CD4-positive, alpha-beta memory T cell (primary cell): ENCODE data around the gene C5orf15. TPM values are rescaled to one million over a fixed set of nuclear protein-coding genes. Genes with fewer than 3 reads are reported as not detected.

Experiments used
- CTCF ChIA-PET: fragments of 350-600 bp; sonication (Branson Sonifier 250); formaldehyde crosslinking; loops from one replicate; lab custom pipeline; 2021; ENCODE audit warnings: inconsistent platforms; ENCODE audit not compliant: partially characterized antibody; lab: Charles Lee
- POLR2A ChIA-PET: fragments of 350-600 bp; sonication (Branson Sonifier 250); formaldehyde crosslinking; loops from one replicate; lab custom pipeline; 2021; ENCODE audit not compliant: partially characterized antibody; lab: Charles Lee
- DNase-seq, 5 donors: peaks; one replicate each; pipeline versions ENCODE4 v3.0.0 to v3.0.0-alpha.2; 2020 to 2022; ENCODE audit warnings: mixed read lengths in 1 of 5
- H3K27ac ChIP-seq: one replicate; pipeline ENCODE4 v1.7.0; 2013; ENCODE audit warnings: low read depth, low read length
- H3K27me3 ChIP-seq: 2 replicates; pipeline ENCODE4 v1.7.0; 2013; ENCODE audit warnings: mild to moderate bottlenecking, low read length, moderate library complexity; ENCODE audit not compliant: insufficient read depth
- H3K36me3 ChIP-seq: 2 replicates; pipeline ENCODE4 v1.7.0; 2013; ENCODE audit warnings: mild to moderate bottlenecking, low read length, moderate library complexity; ENCODE audit not compliant: insufficient read depth
- H3K4me1 ChIP-seq: 2 replicates; pipeline ENCODE4 v1.7.0; 2013; ENCODE audit warnings: mild to moderate bottlenecking, low read length, moderate library complexity; ENCODE audit not compliant: insufficient read depth
- H3K4me3 ChIP-seq, 2 donors: one replicate each; pipeline ENCODE4 v1.7.0; 2013; ENCODE audit warnings: low read length in 2 of 2, mild to moderate bottlenecking in 1 of 2
- H3K9me3 ChIP-seq, 2 donors: one replicate each; pipeline ENCODE4 v1.7.0; 2013; ENCODE audit warnings: low read length in 2 of 2, control low read depth in 1 of 2; ENCODE audit not compliant: control insufficient read depth in 1 of 2
- H3K27ac Mint-ChIP-seq, 7 donors: one replicate each; pipeline ENCODE4 v1.8.0; 2020 to 2021; ENCODE audit warnings: mixed read lengths in 7 of 7, mild to moderate bottlenecking in 6 of 7, inconsistent platforms in 3 of 7, moderate library complexity in 3 of 7
- H3K27me3 Mint-ChIP-seq, 2 donors: one replicate each; pipeline ENCODE4 v1.8.0; 2020 to 2021; ENCODE audit warnings: mixed read lengths in 2 of 2
- H3K36me3 Mint-ChIP-seq, 2 donors: one replicate each; pipeline ENCODE4 v1.8.0; 2020 to 2021; ENCODE audit warnings: mixed read lengths in 2 of 2, inconsistent platforms in 1 of 2, mild to moderate bottlenecking in 1 of 2
- H3K4me1 Mint-ChIP-seq, 4 donors: one replicate each; pipeline ENCODE4 v1.8.0; 2020 to 2021; ENCODE audit warnings: mixed read lengths in 4 of 4, mild to moderate bottlenecking in 1 of 4
- H3K4me3 Mint-ChIP-seq, 8 donors: one replicate each; pipeline ENCODE4 v1.8.0; 2020 to 2021; ENCODE audit warnings: mixed read lengths in 8 of 8, mild to moderate bottlenecking in 7 of 8, moderate library complexity in 6 of 8, inconsistent platforms in 3 of 8
- H3K9me3 Mint-ChIP-seq, 8 donors: one replicate each; pipeline ENCODE4 v1.8.0; 2020 to 2021; ENCODE audit warnings: mixed read lengths in 8 of 8, mild to moderate bottlenecking in 5 of 8, inconsistent platforms in 3 of 8, moderate library complexity in 1 of 8
- intact Hi-C: fragments of 100-400 bp; cut with micrococcal nuclease; formaldehyde crosslinking; loops from one replicate; pipeline ENCODE4 v1.15.1; 2023
- polyA plus RNA-seq, 2 donors: library from polyadenylated mRNA; unstranded; fragments of 300-500 nt; fragmentation: Illumina TruSeq; gene quantifications; one replicate each; pipeline ENCODE4 v1.2.3, GENCODE V29; 2021
- total RNA-seq, 2 experiments: library from RNA; stranded (reverse); gene quantifications; one replicate each; pipeline ENCODE4 v1.2.3, GENCODE V29; 2021

C5orf15 gene
- total and polyA plus RNA-seq, 4 experiments from 2014 or later = 13.3 to 28.8 (median 22.2) TPM

DNA sequence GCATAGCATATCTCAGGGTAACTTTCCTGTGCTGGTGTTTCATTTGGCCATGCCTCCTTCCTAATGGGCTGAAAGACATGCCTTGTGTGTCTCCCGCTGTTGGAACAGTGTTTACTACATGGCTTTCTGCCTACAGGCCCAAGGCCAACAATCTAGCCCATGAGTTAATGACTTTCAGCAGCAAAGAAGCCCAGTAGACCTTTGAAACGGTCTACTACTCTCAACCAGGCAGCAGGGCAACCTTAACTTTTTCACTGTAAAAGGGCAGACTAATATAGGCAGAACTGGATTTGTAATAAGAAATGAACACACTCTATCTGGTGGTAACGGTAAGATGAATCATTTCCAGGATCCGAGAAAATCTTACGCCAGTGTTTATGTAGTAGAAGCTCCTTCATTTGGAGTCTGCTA, 21.0 kb downstream of the C5orf15 start:
- ChIA-PET CTCF (interaction anchor here (0.8 to 1.2 kb wide), 2 partner anchors 16 to 523 kb away, joined by 3 read pairs; no protein-coding TSS in a partner anchor), POLR2A (no interaction called here)
- intact Hi-C loops = no loop called here
- Mint-ChIP-seq H3K4me3 (no peak overlapping the region), H3K27ac (peak overlapping the region in 1 of 7 donors; percentile 8), H3K27me3 (peaks cover 0 to 3% of the 10 kb centered on the region in 2 donors), H3K36me3 (no peaks in the 10 kb centered on the region), H3K4me1 (no peaks in the 10 kb centered on the region), H3K9me3 (peaks cover 0 to 2% (median 0%) of the 10 kb centered on the region in 8 donors)
- H3K9me3 ChIP-seq = no peaks in the 10 kb centered on the region
- H3K36me3 ChIP-seq = no peaks in the 10 kb centered on the region
- no peak overlapping the region for H3K4me3 ChIP-seq
- H3K27ac ChIP-seq = no peak overlapping the region
- no peaks in the 10 kb centered on the region for H3K4me1 ChIP-seq
- H3K27me3 ChIP-seq = no peaks in the 10 kb centered on the region
- no peak for DNase-seq

DNA sequence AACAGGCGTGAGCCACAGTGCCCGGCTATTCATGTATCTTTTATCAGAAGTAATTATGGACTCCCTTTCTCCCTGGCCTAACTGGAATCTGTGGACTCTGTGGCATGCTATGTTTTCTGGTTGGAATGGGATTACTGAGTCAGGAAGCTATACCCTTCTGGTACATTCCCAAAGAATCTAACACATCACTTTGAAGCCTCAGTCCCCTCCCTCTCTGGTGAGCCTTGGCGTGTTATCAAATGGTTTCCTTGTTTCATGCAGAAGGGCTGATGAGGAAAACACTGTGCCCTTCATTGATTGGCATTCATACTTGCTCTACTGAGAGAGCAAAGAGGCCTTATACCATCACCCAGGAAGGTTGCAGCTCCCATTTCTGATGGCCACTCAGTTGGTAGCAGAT, 22.9 kb downstream of the C5orf15 start:
- Mint-ChIP-seq H3K27me3 (peaks cover 2 to 3% of the 10 kb centered on the region in 2 donors), H3K4me1 (no peaks in the 10 kb centered on the region), H3K27ac (no peak overlapping the region), H3K4me3 (no peak overlapping the region), H3K9me3 (peaks cover 0 to 2% (median 0%) of the 10 kb centered on the region in 8 donors), H3K36me3 (no peaks in the 10 kb centered on the region)
- H3K27me3 ChIP-seq = no peaks in the 10 kb centered on the region
- POLR2A ChIA-PET = no interaction called here
- CTCF ChIA-PET = interaction anchor here (0.8 kb wide), 1 partner anchor 320 kb away, joined by 3 read pairs; no protein-coding TSS in a partner anchor
- no peaks in the 10 kb centered on the region for H3K9me3 ChIP-seq
- no peaks in the 10 kb centered on the region for H3K36me3 ChIP-seq
- no peaks in the 10 kb centered on the region for H3K4me1 ChIP-seq
- no peak for DNase-seq
- intact Hi-C loops = loop anchor here (2.0 kb wide), 1 partner anchor 523 kb away; no protein-coding TSS in a partner anchor
- H3K4me3 ChIP-seq = no peak overlapping the region
- no peak overlapping the region for H3K27ac ChIP-seq

- Mint-ChIP-seq H3K36me3 (no peaks in the 10 kb centered on the region), H3K4me1 (no peaks in the 10 kb centered on the region), H3K9me3 (peaks cover 0 to 2% (median 0%) of the 10 kb centered on the region in 8 donors), H3K4me3 (no peak overlapping the region), H3K27ac (no peak overlapping the region), H3K27me3 (peaks cover 2 to 3% of the 10 kb centered on the region in 2 donors)
- CTCF ChIA-PET = no interaction called here
- no peak overlapping the region for H3K27ac ChIP-seq
- H3K4me1 ChIP-seq = no peaks in the 10 kb centered on the region
- no peaks in the 10 kb centered on the region for H3K36me3 ChIP-seq
- H3K4me3 ChIP-seq = no peak overlapping the region
- no peaks in the 10 kb centered on the region for H3K9me3 ChIP-seq
- peak in 3 of 5 donors; percentile 14 to 19 (median 18) for DNase-seq
- intact Hi-C loops = loop anchor here (2.0 kb wide), 1 partner anchor 522 kb away; no protein-coding TSS in a partner anchor
- no peaks in the 10 kb centered on the region for H3K27me3 ChIP-seq
- POLR2A ChIA-PET = no interaction called here
Observed at GRCh38 chr5:133944263-133945185, 23.9 kb downstream of the C5orf15 start.

- H3K9me3 Mint-ChIP-seq = peaks cover 0 to 2% (median 0%) of the 10 kb centered on the region in 8 donors
- DNase-seq = no peak
- no peaks in the 10 kb centered on the region for H3K4me1 ChIP-seq
- no peaks in the 10 kb centered on the region for H3K36me3 Mint-ChIP-seq
- no peaks in the 10 kb centered on the region for H3K36me3 ChIP-seq
- H3K27ac Mint-ChIP-seq = no peak overlapping the region
- no peak overlapping the region for H3K4me3 Mint-ChIP-seq
- intact Hi-C loops = no loop called here
- no peak overlapping the region for H3K4me3 ChIP-seq
- H3K27me3 ChIP-seq = no peaks in the 10 kb centered on the region
- no peak overlapping the region for H3K27ac ChIP-seq
- ChIA-PET POLR2A (no interaction called here), CTCF (no interaction called here)
- H3K9me3 ChIP-seq = no peaks in the 10 kb centered on the region
- H3K27me3 Mint-ChIP-seq = peaks cover 2 to 3% of the 10 kb centered on the region in 2 donors
- H3K4me1 Mint-ChIP-seq = no peaks in the 10 kb centered on the region
Observed at GRCh38 chr5:133943475-133943817, 25.0 kb downstream of the C5orf15 start.

GRCh38 chr5:133942614-133943474, 25.6 kb downstream of the C5orf15 start:
- peak overlapping the region in 1 of 7 donors; percentile 62 for H3K27ac Mint-ChIP-seq
- H3K36me3 ChIP-seq = no peaks in the 10 kb centered on the region
- H3K27ac ChIP-seq = no peak overlapping the region
- intact Hi-C loops = no loop called here
- no peaks in the 10 kb centered on the region for H3K4me1 Mint-ChIP-seq
- H3K36me3 Mint-ChIP-seq = no peaks in the 10 kb centered on the region
- ChIA-PET CTCF (no interaction called here), POLR2A (no interaction called here)
- no peaks in the 10 kb centered on the region for H3K9me3 ChIP-seq
- DNase-seq = no peak
- no peaks in the 10 kb centered on the region for H3K4me1 ChIP-seq
- H3K9me3 Mint-ChIP-seq = peaks cover 0 to 2% (median 0%) of the 10 kb centered on the region in 8 donors
- H3K4me3 Mint-ChIP-seq = no peak overlapping the region
- no peaks in the 10 kb centered on the region for H3K27me3 ChIP-seq
- H3K4me3 ChIP-seq = no peak overlapping the region
- peaks cover 2 to 3% of the 10 kb centered on the region in 2 donors for H3K27me3 Mint-ChIP-seq

DNA sequence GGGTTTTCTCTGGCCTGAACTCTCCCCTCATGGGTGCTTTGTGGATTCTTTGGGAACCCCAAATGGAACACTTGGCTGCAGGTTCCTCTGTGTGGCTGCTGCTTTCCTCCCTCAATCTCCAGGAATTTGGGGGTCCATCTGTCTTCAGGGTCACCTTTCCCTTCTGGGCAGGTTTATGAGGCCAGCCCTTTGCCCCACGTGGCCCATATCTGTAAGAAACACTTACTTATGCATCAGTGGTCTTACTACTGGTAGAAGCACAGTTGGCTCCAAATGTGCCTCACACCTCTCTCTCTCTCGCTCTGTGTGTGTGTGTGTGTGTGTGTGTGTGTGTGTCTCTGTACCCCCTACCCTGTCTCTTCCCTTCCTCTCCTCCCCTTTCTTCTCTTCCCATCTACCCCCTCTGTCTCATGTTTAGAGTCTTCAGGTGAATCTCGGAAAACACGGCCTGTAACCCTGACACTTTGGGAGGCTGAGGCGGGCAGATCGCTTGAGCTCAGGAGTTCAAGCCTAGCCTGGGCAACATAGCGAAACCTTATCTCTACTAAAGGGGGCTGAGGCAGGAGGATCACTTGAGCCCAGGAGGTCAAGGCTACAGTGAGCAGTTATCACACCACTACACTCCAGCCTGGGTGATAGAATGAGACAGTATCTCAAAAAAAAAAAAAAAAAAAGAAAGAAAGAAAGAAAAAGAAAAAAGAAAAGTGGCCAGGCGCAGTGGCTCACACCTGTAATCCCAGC, 26.8 kb downstream of the C5orf15 start:
- CTCF ChIA-PET = no interaction called here
- H3K36me3 Mint-ChIP-seq = no peaks in the 10 kb centered on the region
- no peaks in the 10 kb centered on the region for H3K4me1 Mint-ChIP-seq
- no peak overlapping the region for H3K27ac ChIP-seq
- H3K4me3 ChIP-seq = no peak overlapping the region
- POLR2A ChIA-PET = no interaction called here
- H3K9me3 ChIP-seq = no peaks in the 10 kb centered on the region
- H3K9me3 Mint-ChIP-seq = peaks cover 0 to 2% (median 0%) of the 10 kb centered on the region in 8 donors
- intact Hi-C loops = no loop called here
- H3K27ac Mint-ChIP-seq = peak overlapping the region in 1 of 7 donors; percentile 64
- no peak overlapping the region for H3K4me3 Mint-ChIP-seq
- no peaks in the 10 kb centered on the region for H3K4me1 ChIP-seq
- H3K36me3 ChIP-seq = no peaks in the 10 kb centered on the region
- H3K27me3 ChIP-seq = no peaks in the 10 kb centered on the region
- peaks cover 2 to 3% of the 10 kb centered on the region in 2 donors for H3K27me3 Mint-ChIP-seq
- no peak for DNase-seq
